ENCODE data around the gene MRPL54.

DNA sequence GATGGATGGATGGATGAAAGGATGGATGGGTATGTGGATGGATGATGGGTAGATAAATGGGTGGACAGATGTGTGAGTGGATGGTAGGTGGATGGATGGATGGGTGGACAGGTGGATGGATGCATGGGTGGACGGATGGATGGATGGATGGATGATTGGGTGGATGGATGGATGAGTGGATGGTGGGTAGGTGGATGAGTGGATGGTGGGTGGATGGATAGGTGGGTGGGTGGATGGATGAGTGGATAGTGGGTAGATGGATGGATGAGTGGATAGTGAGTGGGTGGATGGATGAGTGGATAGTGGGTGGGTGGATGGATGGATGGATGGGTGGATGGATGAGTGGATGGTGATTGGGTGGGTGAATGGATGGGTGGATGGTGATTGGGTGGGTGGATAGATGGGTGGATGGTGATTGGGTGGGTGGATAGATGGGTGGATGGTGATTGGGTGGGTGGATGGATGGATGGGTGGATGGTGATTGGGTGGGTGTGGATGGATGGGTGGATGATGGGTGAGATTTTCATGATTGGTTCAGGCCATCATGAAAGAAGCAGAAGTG is 14.1 kb downstream of the MRPL54 start:
- TF ChIP-seq, protein P1, sequence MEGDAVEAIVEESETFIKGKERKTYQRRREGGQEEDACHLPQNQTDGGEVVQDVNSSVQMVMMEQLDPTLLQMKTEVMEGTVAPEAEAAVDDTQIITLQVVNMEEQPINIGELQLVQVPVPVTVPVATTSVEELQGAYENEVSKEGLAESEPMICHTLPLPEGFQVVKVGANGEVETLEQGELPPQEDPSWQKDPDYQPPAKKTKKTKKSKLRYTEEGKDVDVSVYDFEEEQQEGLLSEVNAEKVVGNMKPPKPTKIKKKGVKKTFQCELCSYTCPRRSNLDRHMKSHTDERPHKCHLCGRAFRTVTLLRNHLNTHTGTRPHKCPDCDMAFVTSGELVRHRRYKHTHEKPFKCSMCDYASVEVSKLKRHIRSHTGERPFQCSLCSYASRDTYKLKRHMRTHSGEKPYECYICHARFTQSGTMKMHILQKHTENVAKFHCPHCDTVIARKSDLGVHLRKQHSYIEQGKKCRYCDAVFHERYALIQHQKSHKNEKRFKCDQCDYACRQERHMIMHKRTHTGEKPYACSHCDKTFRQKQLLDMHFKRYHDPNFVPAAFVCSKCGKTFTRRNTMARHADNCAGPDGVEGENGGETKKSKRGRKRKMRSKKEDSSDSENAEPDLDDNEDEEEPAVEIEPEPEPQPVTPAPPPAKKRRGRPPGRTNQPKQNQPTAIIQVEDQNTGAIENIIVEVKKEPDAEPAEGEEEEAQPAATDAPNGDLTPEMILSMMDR (conservative IDR thresholded peaks at IDR 0.05): no peak
- no peak for TF ChIP-seq ZFX (IDR thresholded peaks at IDR 0.05)

Measured in C4-2B (cell line).